ENCODE measurements around the gene NDUFA8.

The NDUFA8 gene

DNA sequence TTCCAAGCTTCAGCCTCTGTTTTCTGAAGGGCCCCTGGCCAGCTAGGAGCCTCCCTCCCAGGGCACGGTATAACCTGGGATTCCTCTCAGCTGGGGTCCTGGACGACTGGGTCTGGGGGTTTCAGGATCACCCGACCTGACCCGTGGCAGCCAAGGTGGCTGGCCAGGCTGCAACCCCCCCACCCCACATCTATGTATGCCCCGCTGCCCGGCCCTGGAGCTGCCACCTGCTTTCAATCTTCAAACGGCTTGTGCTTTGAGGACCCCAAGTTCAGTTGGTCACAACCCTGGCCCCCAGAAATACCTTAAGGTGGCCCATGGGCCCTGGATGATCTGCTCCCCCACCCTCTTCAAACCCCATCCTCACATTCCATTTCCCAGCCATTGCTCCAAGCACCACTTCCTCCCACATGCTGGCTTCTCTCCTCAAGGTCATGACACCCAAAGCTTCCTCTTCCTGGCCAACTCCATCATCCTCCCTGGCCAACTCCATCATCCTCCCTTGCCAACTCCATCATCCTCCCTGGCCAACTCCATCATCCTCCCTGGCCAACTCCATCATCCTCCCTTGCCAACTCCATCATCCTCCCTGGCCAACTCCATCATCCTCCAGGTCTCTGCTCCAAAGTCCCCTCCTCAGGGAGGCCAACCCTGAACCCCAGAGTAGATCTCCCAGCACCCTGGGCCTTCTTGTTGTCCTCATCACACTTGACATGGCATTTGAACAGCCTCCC is 49.3 kb downstream of the NDUFA8 start:
- TF ChIP-seq CTCF (conservative IDR thresholded peaks at IDR 0.05) (no peak), ZFX (IDR thresholded peaks at IDR 0.05) (no peak)
- no peak overlapping the region for H3K27ac ChIP-seq

- TF ChIP-seq CTCF (conservative IDR thresholded peaks at IDR 0.05): no peak
- TF ChIP-seq ZFX (IDR thresholded peaks at IDR 0.05): no peak
- H3K27ac ChIP-seq: no peak overlapping the region
Measured at GRCh38 chr9:122109035-122109813, 50.4 kb downstream of the NDUFA8 start.

DNA sequence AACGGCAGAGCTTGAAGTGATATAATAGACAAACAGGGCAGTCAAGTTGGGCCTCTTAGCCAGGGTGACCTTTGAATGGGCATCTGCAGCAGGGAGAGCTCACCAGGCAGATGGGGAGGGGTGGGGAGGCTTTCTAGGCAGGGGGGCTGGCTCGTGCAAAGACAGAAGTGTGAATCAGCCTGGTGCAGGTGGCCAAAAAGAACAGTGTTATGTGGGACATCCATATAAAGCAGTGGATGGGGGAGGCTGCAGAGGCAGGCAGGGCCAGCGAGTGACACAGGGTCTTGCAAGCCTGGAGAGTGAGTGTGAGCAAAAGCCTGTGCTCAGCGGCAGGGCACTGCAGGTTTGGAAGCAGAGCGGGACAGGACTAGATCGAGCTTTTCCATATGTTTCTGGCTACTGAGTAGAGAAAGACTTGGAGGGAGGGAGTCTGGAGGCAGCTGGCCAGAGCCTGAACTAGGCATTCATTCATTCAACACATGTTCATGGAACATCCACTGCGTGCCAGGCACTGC is 52.2 kb downstream of the NDUFA8 start:
- no peak for TF ChIP-seq ZFX (IDR thresholded peaks at IDR 0.05)
- TF ChIP-seq CTCF (conservative IDR thresholded peaks at IDR 0.05): no peak

DNA sequence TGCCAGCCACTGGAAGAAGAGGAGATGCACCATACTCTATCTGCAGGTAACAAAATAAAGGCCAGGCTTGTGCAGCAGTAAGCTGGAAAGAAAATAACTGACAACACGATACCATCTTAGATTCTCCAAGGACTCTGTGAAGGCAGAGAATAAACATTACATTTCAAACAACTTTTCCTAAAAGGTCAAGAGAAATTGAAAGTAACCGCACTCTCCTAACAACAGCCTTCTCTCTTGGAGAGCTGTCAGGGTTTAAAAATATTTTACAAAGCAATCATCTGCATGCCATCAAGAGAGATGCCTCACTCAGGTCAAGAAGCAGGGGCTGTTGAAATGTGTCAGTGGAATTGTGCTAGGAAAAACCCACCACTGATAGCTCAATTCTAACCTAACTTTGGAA is 53.0 kb downstream of the NDUFA8 start:
- H3K27ac ChIP-seq: no peak overlapping the region
- no peak for TF ChIP-seq CTCF (conservative IDR thresholded peaks at IDR 0.05)
- no peak for TF ChIP-seq ZFX (IDR thresholded peaks at IDR 0.05)

More for the DNA sequence above, 52.2 kb downstream of the NDUFA8 start:
- H3K27ac ChIP-seq: no peak overlapping the region

GRCh38 chr9:122103985-122104384 is 55.6 kb downstream of the NDUFA8 start:
- TF ChIP-seq ZFX (IDR thresholded peaks at IDR 0.05): no peak
- no peak for TF ChIP-seq CTCF (conservative IDR thresholded peaks at IDR 0.05)
- H3K27ac ChIP-seq: no peak overlapping the region

- TF ChIP-seq ZFX (IDR thresholded peaks at IDR 0.05): no peak
- no peak for TF ChIP-seq CTCF (conservative IDR thresholded peaks at IDR 0.05)
- H3K27ac ChIP-seq: no peak overlapping the region
Measured at GRCh38 chr9:122102156-122102555, 57.4 kb downstream of the NDUFA8 start.

- TF ChIP-seq CTCF (conservative IDR thresholded peaks at IDR 0.05) (no peak), ZFX (IDR thresholded peaks at IDR 0.05) (no peak)
- H3K27ac ChIP-seq: no peak overlapping the region
Measured at GRCh38 chr9:122100756-122101155, 58.8 kb downstream of the NDUFA8 start.

Data from C4-2B (cell line).